ENCODE measurements around the gene AK2.

AK2 gene

DNA sequence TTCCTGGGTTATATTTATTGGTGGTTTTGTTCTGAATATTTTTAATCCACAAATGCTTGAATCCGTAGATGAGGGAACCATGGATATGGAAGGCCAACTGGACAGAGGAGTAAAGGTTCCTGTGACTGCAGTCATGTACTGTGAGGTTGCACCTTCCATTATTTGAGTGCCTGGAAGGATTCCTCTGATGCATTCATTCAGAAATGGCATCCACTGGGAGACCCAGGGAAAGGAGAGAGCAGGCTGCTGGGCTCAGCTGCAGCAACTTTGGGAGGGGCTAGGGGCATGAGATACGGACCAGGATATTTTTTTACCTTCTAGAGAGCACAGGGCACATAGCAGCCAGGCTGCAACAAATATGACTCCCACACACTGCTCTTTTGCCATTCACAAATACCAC is 19.5 kb downstream of the AK2 start:
- Histone ChIP-seq H3K4me1 (ENCODE audit: control insufficient read depth, insufficient read depth, low read length) (no peaks in the 10 kb centered on the region), H3K36me3 (ENCODE audit: control insufficient read depth in 2 of 2, insufficient read depth in 1 of 2, low read length in 2 of 2) (peaks cover 44 to 84% of the 10 kb centered on the region in 2 experiments), H3K4me3 (ENCODE audit: low read depth, low read length) (no peak overlapping the region), H3K9me3 (ENCODE audit: control insufficient read depth, insufficient read depth, low read depth, low read length) (no peaks in the 10 kb centered on the region), H3K27ac (ENCODE audit: extremely low read depth, low read depth, low read length) (no peak overlapping the region)
- ChIA-PET POLR2A (no interaction called here), CTCF (interaction anchor here (0.5 to 1.5 kb wide), 4 partner anchors 49 to 140 kb away, joined by 3 read pairs; partner anchors contain the start of gene HPCA)
- TF ChIP-seq ZNF777 (tag by site-specific recombination; IDR thresholded peaks at IDR 0.05; ENCODE audit: borderline replicate concordance) (no peak), ZNF600 (tag by site-specific recombination; IDR thresholded peaks at IDR 0.05) (no peak), ZNF558 (tag by site-specific recombination; IDR thresholded peaks at IDR 0.05) (no peak), ZNF654 (tag by site-specific recombination; IDR thresholded peaks at IDR 0.05; ENCODE audit: low read depth) (no peak), ZNF639 (tag by site-specific recombination; IDR thresholded peaks at IDR 0.05) (no peak), ZNF510 (tag by site-specific recombination; IDR thresholded peaks at IDR 0.05; ENCODE audit: insufficient replicate concordance) (no peak), ZNF426 (tag by site-specific recombination; IDR thresholded peaks at IDR 0.05) (no peak)

- POLR2A ChIA-PET: interaction anchor here (0.6 to 1.6 kb wide), 2 partner anchors 50 to 242 kb away, joined by 3 to 5 read pairs; partner anchors contain the start of gene RNF19B
- TF ChIP-seq ZNF510 (tag by site-specific recombination; IDR thresholded peaks at IDR 0.05; ENCODE audit: insufficient replicate concordance): no peak
- no peak for TF ChIP-seq ZFP37 (tag by site-specific recombination; IDR thresholded peaks at IDR 0.05)
- TF ChIP-seq ZBTB49 (tag by site-specific recombination; IDR thresholded peaks at IDR 0.05; ENCODE audit: low read depth): no peak
- TF ChIP-seq ZFHX2 (tag by site-specific recombination; conservative IDR thresholded peaks at IDR 0.05): no peak
- TF ChIP-seq ZNF830 (tag by site-specific recombination; IDR thresholded peaks at IDR 0.05; ENCODE audit: low read depth): no peak
- TF ChIP-seq ZNF155 (tag by site-specific recombination; IDR thresholded peaks at IDR 0.05): no peak
- TF ChIP-seq ZNF596 (tag by site-specific recombination; IDR thresholded peaks at IDR 0.05): no peak
- TF ChIP-seq, protein P1, sequence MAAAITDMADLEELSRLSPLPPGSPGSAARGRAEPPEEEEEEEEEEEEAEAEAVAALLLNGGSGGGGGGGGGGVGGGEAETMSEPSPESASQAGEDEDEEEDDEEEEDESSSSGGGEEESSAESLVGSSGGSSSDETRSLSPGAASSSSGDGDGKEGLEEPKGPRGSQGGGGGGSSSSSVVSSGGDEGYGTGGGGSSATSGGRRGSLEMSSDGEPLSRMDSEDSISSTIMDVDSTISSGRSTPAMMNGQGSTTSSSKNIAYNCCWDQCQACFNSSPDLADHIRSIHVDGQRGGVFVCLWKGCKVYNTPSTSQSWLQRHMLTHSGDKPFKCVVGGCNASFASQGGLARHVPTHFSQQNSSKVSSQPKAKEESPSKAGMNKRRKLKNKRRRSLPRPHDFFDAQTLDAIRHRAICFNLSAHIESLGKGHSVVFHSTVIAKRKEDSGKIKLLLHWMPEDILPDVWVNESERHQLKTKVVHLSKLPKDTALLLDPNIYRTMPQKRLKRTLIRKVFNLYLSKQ (tag by site-specific recombination; IDR thresholded peaks at IDR 0.05; ENCODE audit: borderline replicate concordance): no peak
- no peak for TF ChIP-seq ZNF266 (tag by site-specific recombination; IDR thresholded peaks at IDR 0.05; ENCODE audit: low read depth)
- no peaks in the 10 kb centered on the region for H3K4me1 ChIP-seq (ENCODE audit: control insufficient read depth, insufficient read depth, low read length)
- CTCF ChIA-PET: interaction anchor here (0.6 to 1.5 kb wide), 2 partner anchors 7 to 82 kb away, joined by 3 to 4 read pairs; no protein-coding TSS in a partner anchor
- peaks cover 42 to 83% of the 10 kb centered on the region in 2 experiments for H3K36me3 ChIP-seq (ENCODE audit: control insufficient read depth in 2 of 2, insufficient read depth in 1 of 2, low read length in 2 of 2)
- H3K27ac ChIP-seq (ENCODE audit: extremely low read depth, low read depth, low read length): no peak overlapping the region
- H3K9me3 ChIP-seq (ENCODE audit: control insufficient read depth, insufficient read depth, low read depth, low read length): no peaks in the 10 kb centered on the region
- no peak overlapping the region for H3K4me3 ChIP-seq (ENCODE audit: low read depth, low read length)
These were observed 21.5 kb downstream of the AK2 start for GRCh38 chr1:33015216-33015615.

All from HEK293 (cell line).